Right cardiac atrium (tissue), 5 donors: ENCODE measurements around the gene XKR8. TPM values are rescaled to one million over a fixed set of nuclear protein-coding genes. Genes with fewer than 3 reads are reported as not detected.

ENCODE experiments used
- ATAC-seq, 2 donors: fragments of 200-7000 bp; cut with Tn5 transposase; one replicate each; pipeline versions ENCODE4 v1.8.0 to v1.9.1; 2020; ENCODE audit warnings: moderate library complexity in 2 of 2, mild to moderate bottlenecking in 1 of 2
- DNase-seq, 3 donors: peaks; one replicate each; pipeline ENCODE4 v3.0.0-alpha.2; 2020
- H3K27ac ChIP-seq: one replicate; pipeline ENCODE4 v1.5.1; 2013; ENCODE audit warnings: mild to moderate bottlenecking, low read length, control low read depth, moderate library complexity
- H3K27me3 ChIP-seq: one replicate; pipeline ENCODE4 v1.6.1; 2013; ENCODE audit not compliant: control insufficient read depth, insufficient read depth
- H3K4me1 ChIP-seq: one replicate; pipeline ENCODE4 v1.6.1; 2013; ENCODE audit warnings: low read length; ENCODE audit not compliant: control insufficient read depth, insufficient read depth
- H3K4me3 ChIP-seq: one replicate; pipeline ENCODE4 v1.5.1; 2013; ENCODE audit warnings: low read length, control low read depth
- H3K9me3 ChIP-seq: one replicate; pipeline ENCODE4 v1.6.1; 2013; ENCODE audit warnings: low read length; ENCODE audit not compliant: control insufficient read depth
- WGBS: extraction: QIAGEN DNeasy Blood & Tissue Kit; methylation state at CpG from one replicate; pipeline ENCODE4 v1.1.7; 2013; 5-methylcytosine and 5-hydroxymethylcytosine counted together
- intact Hi-C, 4 donors: fragments of 100-400 bp; cut with DNase I; formaldehyde crosslinking; loops; one replicate each; pipeline versions ENCODE4 v1.11.0 to v1.14.0; 2022 to 2023
- polyA plus RNA-seq: library from polyadenylated mRNA; stranded (reverse); fragments of 200-250 nt; gene quantifications from one replicate; pipeline ENCODE4 v1.2.3, GENCODE V29; 2013
- total RNA-seq, 4 donors: library from RNA; stranded (reverse); fragmentation: NEBNext Ultra II Directional; extraction: Animal tissue kit (Norgen Biotek cat#: 25700); gene quantifications; one replicate each; pipeline ENCODE4 v1.2.1, GENCODE V29; 2021
- donor health status: healthy with polysubstance abuse.
- donor health status: DM: no; HTN: yes; CAD: no.
- donor health status: DM: no; HTN: no; CAD: no.
- donor health status: DM: no; HTN: yes; CAD: no; lungs with severe emphysema.
- donor health status: DM: yes; HTN: yes; CAD: no.

XKR8 gene
- total and polyA plus RNA-seq, 5 donors = 5.3 to 6.9 (median 5.9) TPM

DNA sequence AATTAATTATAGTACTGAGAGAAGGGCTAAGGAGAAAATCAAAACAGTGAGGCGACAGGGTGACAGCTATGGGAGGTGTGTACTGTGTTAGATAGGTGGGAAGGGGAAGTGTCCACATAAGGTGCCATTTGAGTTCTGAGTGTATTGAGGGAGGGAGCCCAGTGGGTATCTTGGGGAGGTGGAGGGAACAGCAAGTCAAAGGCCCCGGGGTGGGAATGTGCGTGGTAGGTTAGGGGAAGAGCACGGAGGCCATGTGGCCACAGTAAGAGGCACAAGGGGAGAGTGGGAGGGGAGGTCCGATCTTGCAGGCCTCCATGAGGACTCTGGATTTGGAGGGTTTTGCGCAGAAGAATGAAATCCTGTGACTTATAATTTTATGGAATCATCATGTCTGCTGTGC, 3.0 kb upstream of the XKR8 start:
- DNase-seq (no peak), ATAC-seq (no peak)
- H3K27ac ChIP-seq = no peak overlapping the region
- H3K9me3 ChIP-seq = no peaks in the 10 kb centered on the region
- H3K4me3 ChIP-seq = no peak overlapping the region
- no peaks in the 10 kb centered on the region for H3K27me3 ChIP-seq
- intact Hi-C loops = no loop called here
- WGBS = 82% methylated on average over 6 of the region's 6 CpGs
- H3K4me1 ChIP-seq = peaks cover 7% of the 10 kb centered on the region

DNA sequence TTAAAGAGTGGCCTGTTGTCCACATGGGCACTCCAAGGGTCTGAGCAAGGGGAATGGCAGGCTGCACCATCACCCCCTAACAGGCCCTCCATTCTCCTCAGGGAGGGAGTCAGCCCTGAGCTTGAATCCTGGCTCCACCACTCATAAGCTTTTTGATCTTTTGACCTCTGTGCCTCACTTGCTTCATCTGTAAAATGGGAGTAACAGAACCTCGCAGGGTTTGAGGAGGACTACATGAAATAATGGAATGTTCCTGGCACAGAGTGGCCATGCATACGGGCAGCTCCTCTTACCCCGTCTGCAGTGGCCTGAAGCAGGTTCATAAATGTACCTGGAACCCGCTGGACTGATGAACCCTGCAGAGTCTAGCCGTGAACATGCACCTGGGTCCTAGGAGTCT, 2.1 kb upstream of the XKR8 start:
- Histone ChIP-seq H3K4me1 (peaks cover 7% of the 10 kb centered on the region), H3K9me3 (no peaks in the 10 kb centered on the region), H3K4me3 (no peak overlapping the region), H3K27me3 (no peaks in the 10 kb centered on the region), H3K27ac (no peak overlapping the region)
- DNase-seq = no peak
- 94% methylated on average over 5 of the region's 5 CpGs for WGBS
- no peak for ATAC-seq
- intact Hi-C loops = no loop called here

DNA sequence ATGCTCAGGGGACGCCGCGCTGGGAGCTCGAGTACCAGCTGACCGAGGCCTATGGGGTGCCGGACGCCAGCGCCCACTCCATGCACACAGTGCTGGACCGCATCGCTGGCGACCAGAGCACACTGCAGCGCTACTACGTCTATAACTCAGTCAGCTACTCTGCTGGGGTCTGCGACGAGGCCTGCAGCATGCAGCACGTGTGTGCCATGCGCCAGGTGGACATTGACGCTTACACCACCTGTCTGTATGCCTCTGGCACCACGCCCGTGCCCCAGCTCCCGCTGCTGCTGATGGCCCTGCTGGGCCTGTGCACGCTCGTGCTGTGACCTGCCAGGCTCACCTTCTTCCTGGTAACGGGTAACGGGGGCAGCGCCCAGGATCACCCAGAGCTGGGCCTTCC, 1.3 kb upstream of the XKR8 start:
- peaks cover 7% of the 10 kb centered on the region for H3K4me1 ChIP-seq
- intact Hi-C loops = no loop called here
- H3K27me3 ChIP-seq = no peaks in the 10 kb centered on the region
- ATAC-seq = no peak
- peak; percentile 30 to 72 (median 65) for DNase-seq
- 96% methylated on average over 26 of the region's 26 CpGs for WGBS
- no peak overlapping the region for H3K4me3 ChIP-seq
- H3K27ac ChIP-seq = no peak overlapping the region
- H3K9me3 ChIP-seq = no peaks in the 10 kb centered on the region

DNA sequence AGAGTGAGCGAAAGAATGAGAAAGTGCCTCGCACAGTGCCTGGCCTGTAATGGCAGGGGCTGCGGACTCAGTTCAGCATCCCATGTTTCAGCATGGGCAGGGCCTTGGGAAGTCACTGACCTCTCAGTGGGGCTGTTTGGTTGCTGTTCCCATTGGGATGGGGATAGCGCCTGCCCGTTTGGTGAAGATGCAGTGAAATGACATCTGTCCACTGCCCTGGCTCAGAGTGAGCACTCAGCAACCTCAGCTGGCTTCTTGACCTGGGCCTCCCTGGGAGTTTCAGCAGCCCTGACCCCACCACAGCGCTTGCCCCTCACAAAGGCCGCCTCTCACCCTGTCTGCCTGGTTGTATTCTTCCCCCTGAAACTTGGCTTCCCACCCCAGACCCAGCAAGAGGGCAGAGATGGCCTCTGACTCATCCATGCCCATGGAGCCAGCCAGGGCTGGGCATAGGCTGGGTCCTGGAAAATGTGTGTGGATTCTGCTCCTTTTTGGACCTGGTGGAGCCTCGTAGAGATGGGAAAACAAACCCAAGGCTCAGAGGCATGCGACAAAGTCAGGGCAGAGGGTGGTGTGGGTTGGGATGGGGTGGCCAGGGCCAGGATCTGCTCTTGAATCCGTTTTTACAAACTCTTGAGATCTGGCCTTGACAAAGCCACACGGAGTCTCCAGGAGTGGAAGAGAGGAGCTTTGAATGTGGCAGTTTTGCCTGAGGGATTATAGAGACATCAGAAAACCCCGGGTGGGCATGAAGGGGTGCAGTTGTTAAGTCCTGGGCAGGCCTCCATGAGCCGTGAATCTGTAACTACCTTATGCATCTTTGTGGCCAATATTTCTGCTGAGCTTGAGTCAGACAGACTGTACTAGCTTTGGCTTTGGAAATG, 1.2 kb downstream of the XKR8 start:
- H3K4me3 ChIP-seq = peak overlapping the region; percentile 78
- no peak overlapping the region for H3K27ac ChIP-seq
- DNase-seq (no peak), ATAC-seq (peak; percentile 3 to 12)
- WGBS = 56% methylated on average over 13 of the region's 13 CpGs
- no peaks in the 10 kb centered on the region for H3K27me3 ChIP-seq
- no peaks in the 10 kb centered on the region for H3K9me3 ChIP-seq
- peaks cover 7% of the 10 kb centered on the region for H3K4me1 ChIP-seq
- intact Hi-C loops = no loop called here

DNA sequence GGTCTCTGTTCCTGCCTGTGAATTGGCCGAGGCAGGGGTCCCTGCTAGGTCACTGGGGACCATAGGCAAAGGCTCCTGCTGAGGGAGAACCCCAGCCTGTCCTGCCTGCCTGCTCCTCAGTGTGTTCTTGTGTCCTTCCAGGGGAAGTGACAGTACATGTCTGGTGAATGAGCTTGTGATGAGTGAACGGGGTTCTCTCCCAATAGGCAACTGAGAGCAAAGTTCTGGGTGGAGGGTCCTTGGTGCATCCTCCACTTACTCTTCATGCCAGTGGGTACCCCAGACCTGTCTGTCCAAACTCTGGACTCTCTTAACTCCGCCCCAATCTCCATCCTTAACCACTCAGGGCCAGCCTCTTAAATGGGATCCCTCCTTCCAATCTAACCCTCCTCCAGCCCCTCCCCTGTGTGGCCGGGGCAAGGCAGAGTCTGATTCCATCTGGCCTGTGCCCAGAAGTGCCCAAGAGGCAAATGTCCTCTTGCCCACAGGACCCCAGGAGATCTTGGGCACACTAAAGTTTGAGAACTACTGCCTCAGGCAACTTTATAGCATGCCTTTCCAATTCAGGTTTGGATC, 2.0 kb downstream of the XKR8 start:
- no peak overlapping the region for H3K27ac ChIP-seq
- DNase-seq (no peak), ATAC-seq (no peak)
- H3K4me1 ChIP-seq = peaks cover 7% of the 10 kb centered on the region
- H3K9me3 ChIP-seq = no peaks in the 10 kb centered on the region
- WGBS = 57% methylated on average over 4 of the region's 4 CpGs
- intact Hi-C loops = no loop called here
- H3K4me3 ChIP-seq = no peak overlapping the region
- no peaks in the 10 kb centered on the region for H3K27me3 ChIP-seq

- Histone ChIP-seq H3K4me3 (no peak overlapping the region), H3K9me3 (no peaks in the 10 kb centered on the region), H3K4me1 (peaks cover 7% of the 10 kb centered on the region), H3K27ac (no peak overlapping the region), H3K27me3 (no peaks in the 10 kb centered on the region)
- intact Hi-C loops = no loop called here
- ATAC-seq (no peak), DNase-seq (no peak)
- WGBS = 92% methylated on average over 11 of the region's 11 CpGs
Measured at GRCh38 chr1:27963393-27963792, 3.6 kb downstream of the XKR8 start.

- 93% methylated on average over 24 of the region's 24 CpGs for WGBS
- no peak for DNase-seq
Measured at GRCh38 chr1:27966402-27967105, 6.8 kb downstream of the XKR8 start.

GRCh38 chr1:27967106-27967883, 7.5 kb downstream of the XKR8 start:
- H3K27me3 ChIP-seq = no peaks in the 10 kb centered on the region

More at GRCh38 chr1:27966402-27967105, 6.8 kb downstream of the XKR8 start:
- Histone ChIP-seq H3K27me3 (no peaks in the 10 kb centered on the region), H3K4me3 (no peak overlapping the region), H3K4me1 (peaks cover 2% of the 10 kb centered on the region), H3K27ac (no peak overlapping the region), H3K9me3 (no peaks in the 10 kb centered on the region)
- no peak for ATAC-seq
- intact Hi-C loops = no loop called here

DNA sequence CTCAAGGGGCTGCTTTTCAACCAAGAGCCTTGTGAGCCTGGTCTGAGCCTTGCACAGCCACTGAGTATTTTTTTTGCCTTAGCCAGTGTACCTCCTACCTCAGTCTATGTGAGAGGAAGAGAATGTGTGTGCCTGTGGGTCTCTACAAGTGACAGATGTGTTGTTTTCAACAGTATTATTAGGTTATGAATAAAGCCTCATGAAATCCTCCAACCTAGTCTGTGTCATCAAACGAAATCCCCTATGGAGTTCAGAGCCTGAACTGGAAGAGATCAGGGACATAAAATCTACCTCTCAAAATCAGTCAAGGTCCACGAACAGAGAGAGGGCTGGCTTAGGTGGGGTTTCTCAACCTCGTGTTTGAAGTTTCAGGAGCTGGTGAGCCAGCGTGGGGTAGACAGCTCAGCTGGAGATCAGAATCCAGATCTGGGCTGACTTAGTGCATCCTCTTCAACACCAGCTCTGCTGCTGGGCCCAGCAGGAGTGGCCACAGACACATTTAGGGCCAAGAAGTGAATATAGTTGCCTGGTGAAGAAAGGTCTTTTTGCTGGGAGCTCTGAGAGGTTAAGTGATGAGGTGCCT, 8.2 kb downstream of the XKR8 start:
- Histone ChIP-seq H3K4me1 (peaks cover 6% of the 10 kb centered on the region), H3K27ac (no peak overlapping the region), H3K27me3 (no peaks in the 10 kb centered on the region), H3K4me3 (no peak overlapping the region), H3K9me3 (no peaks in the 10 kb centered on the region)
- intact Hi-C loops = no loop called here
- no peak for ATAC-seq
- no peak for DNase-seq
- 88% methylated on average over 4 of the region's 4 CpGs for WGBS

More at GRCh38 chr1:27967106-27967883, 7.5 kb downstream of the XKR8 start:
- peaks cover 6% of the 10 kb centered on the region for H3K4me1 ChIP-seq
- H3K27ac ChIP-seq = no peak overlapping the region
- 93% methylated on average over 12 of the region's 12 CpGs for WGBS
- DNase-seq (no peak), ATAC-seq (no peak)
- no peak overlapping the region for H3K4me3 ChIP-seq
- intact Hi-C loops = no loop called here
- H3K9me3 ChIP-seq = no peaks in the 10 kb centered on the region

DNA sequence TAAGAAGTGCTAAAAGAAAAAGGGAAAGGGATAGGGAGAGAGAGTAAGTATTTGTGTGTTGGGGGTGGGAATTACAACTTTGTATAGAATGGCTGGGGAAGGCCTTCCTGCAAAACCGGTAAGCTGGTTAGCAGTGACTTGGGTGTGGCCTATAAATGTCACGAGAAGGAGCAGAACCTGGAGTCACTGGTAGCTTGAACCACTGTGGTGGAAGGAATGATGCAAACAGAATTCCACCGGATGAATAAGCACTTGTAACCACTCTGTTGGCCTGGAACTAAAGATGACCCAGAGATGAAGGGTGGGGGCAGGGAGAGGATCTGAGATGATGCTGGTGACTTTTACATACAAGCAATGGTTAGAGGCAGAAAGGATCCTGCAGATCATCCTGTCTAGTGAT, 8.9 kb downstream of the XKR8 start:
- H3K4me3 ChIP-seq = no peak overlapping the region
- peaks cover 6% of the 10 kb centered on the region for H3K4me1 ChIP-seq
- no peak overlapping the region for H3K27ac ChIP-seq
- intact Hi-C loops = no loop called here
- DNase-seq (no peak), ATAC-seq (no peak)
- no peaks in the 10 kb centered on the region for H3K27me3 ChIP-seq
- no peaks in the 10 kb centered on the region for H3K9me3 ChIP-seq
- WGBS = 63% methylated on average over 3 of the region's 3 CpGs
